Mesendoderm (in vitro differentiated cells): ENCODE results near the gene KCNQ1.

Source experiments
- DNase-seq: peaks from one replicate; pipeline ENCODE4 v3.0.0; 2013
- H2AK5ac ChIP-seq: 2 replicates; pipeline ENCODE4 v1.6.1; 2013; ENCODE audit warnings: low read length, inconsistent platforms
- H2BK120ac ChIP-seq: 2 replicates; pipeline ENCODE4 v1.6.1; 2013; ENCODE audit warnings: low read depth, mild to moderate bottlenecking, low read length, moderate library complexity, mixed read lengths
- H2BK15ac ChIP-seq: replicated peaks from 2 replicates; pipeline ENCODE4 v1.6.1; 2013; ENCODE audit warnings: low read depth, mild to moderate bottlenecking, moderate library complexity
- H2BK5ac ChIP-seq: 2 replicates; pipeline ENCODE4 v1.6.1; 2013; ENCODE audit warnings: low read length, inconsistent platforms
- H3K18ac ChIP-seq: 2 replicates; pipeline ENCODE4 v1.6.1; 2013; ENCODE audit warnings: mild to moderate bottlenecking, low read length, mixed read lengths
- H3K23ac ChIP-seq: one replicate; pipeline ENCODE4 v1.6.1; 2013; ENCODE audit warnings: low read length
- H3K27ac ChIP-seq: 2 replicates; pipeline ENCODE4 v1.5.1; 2013; ENCODE audit warnings: low read depth, mild to moderate bottlenecking, inconsistent platforms, low read length, moderate library complexity
- H3K27me3 ChIP-seq: 2 replicates; pipeline ENCODE4 v1.6.1; 2013; ENCODE audit warnings: low read length, control low read depth, mild to moderate bottlenecking, inconsistent platforms; ENCODE audit not compliant: insufficient read depth, poor library complexity
- H3K36me3 ChIP-seq: 2 replicates; pipeline ENCODE4 v1.6.1; 2013; ENCODE audit warnings: low read length, inconsistent platforms; ENCODE audit not compliant: control insufficient read depth, insufficient read depth
- H3K4ac ChIP-seq: one replicate; pipeline ENCODE4 v1.6.1; 2013; ENCODE audit warnings: low read depth, mild to moderate bottlenecking, low read length, moderate library complexity
- H3K4me1 ChIP-seq: 2 replicates; pipeline ENCODE4 v1.6.1; 2013; ENCODE audit warnings: low read depth, low read length, inconsistent platforms; ENCODE audit not compliant: control insufficient read depth
- H3K4me2 ChIP-seq: 2 replicates; pipeline ENCODE4 v1.6.1; 2013; ENCODE audit warnings: low read length
- H3K4me3 ChIP-seq: 2 replicates; pipeline ENCODE4 v1.5.1; 2013; ENCODE audit warnings: mild to moderate bottlenecking, low read length
- H3K56ac ChIP-seq: one replicate; pipeline ENCODE4 v1.6.1; 2013; ENCODE audit warnings: low read length
- H3K79me1 ChIP-seq: 2 replicates; pipeline ENCODE4 v1.6.1; 2013; ENCODE audit warnings: low read length, inconsistent platforms
- H3K79me2 ChIP-seq: 2 replicates; pipeline ENCODE4 v1.6.1; 2013; ENCODE audit warnings: mild to moderate bottlenecking, low read length; ENCODE audit not compliant: control insufficient read depth, insufficient read depth
- H3K9ac ChIP-seq: 2 replicates; pipeline ENCODE4 v1.6.1; 2013; ENCODE audit warnings: low read length, inconsistent platforms
- H4K5ac ChIP-seq: one replicate; pipeline ENCODE4 v1.6.1; 2013; ENCODE audit warnings: low read length
- H4K8ac ChIP-seq: one replicate; pipeline ENCODE4 v1.6.1; 2013; ENCODE audit warnings: low read depth, mild to moderate bottlenecking, control low read depth, low read length, moderate library complexity
- WGBS: extraction: QIAGEN DNeasy Blood & Tissue Kit; methylation state at CpG from one replicate; pipeline ENCODE4 v1.1.7; 2013; ENCODE audit warnings: low lambda C conversion rate, missing lambda C conversion rate; ENCODE audit not compliant: insufficient coverage; ENCODE audit errors: extremely low coverage; 5-methylcytosine and 5-hydroxymethylcytosine counted together

Gene KCNQ1

DNA sequence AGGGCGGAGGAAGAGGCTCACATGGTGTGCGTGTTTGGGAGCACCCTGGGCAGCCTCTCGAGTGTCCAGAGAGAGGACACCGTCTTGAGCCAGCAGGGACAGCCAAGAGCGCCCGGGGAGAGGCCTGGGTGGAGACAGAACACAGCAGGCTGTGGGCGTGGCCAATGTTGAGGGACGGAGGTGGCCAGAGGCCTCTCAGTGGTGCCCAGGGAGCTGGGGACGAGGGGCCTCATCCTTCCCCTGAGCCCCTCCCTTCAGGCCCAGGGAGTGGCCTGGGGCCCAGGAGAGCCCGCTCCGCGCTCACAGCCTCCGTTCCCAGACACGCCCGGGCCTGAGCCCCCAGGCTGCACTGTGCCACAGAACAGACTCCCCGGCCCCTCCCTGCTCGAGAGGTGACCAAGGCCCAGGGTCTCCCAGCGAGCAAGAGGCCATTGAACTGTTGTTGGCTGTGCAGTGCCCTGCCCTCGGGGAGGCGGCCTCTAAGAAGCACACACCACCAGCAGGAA is 392.3 kb downstream of the KCNQ1 start:
- no peaks in the 10 kb centered on the region for H3K79me1 ChIP-seq
- H3K9ac ChIP-seq = no peak overlapping the region
- H3K4me1 ChIP-seq = no peaks in the 10 kb centered on the region
- no peak overlapping the region for H3K18ac ChIP-seq
- H2BK5ac ChIP-seq = no peak overlapping the region
- H2AK5ac ChIP-seq = no peak overlapping the region
- H3K4ac ChIP-seq = no peak overlapping the region
- H3K4me2 ChIP-seq = no peak overlapping the region
- no peak overlapping the region for H3K56ac ChIP-seq
- WGBS = no CpG with 5 or more reads among the region's 20 CpGs
- no peak overlapping the region for H4K5ac ChIP-seq
- DNase-seq = peak; percentile 52
- no peak overlapping the region for H2BK120ac ChIP-seq
- no peak overlapping the region for H3K4me3 ChIP-seq
- no peak overlapping the region for H3K27ac ChIP-seq
- H3K27me3 ChIP-seq = no peaks in the 10 kb centered on the region
- H3K23ac ChIP-seq = no peak overlapping the region
- H3K79me2 ChIP-seq = no peaks in the 10 kb centered on the region
- no peak overlapping the region for H2BK15ac ChIP-seq
- H3K36me3 ChIP-seq = no peaks in the 10 kb centered on the region
- H4K8ac ChIP-seq = no peak overlapping the region

DNA sequence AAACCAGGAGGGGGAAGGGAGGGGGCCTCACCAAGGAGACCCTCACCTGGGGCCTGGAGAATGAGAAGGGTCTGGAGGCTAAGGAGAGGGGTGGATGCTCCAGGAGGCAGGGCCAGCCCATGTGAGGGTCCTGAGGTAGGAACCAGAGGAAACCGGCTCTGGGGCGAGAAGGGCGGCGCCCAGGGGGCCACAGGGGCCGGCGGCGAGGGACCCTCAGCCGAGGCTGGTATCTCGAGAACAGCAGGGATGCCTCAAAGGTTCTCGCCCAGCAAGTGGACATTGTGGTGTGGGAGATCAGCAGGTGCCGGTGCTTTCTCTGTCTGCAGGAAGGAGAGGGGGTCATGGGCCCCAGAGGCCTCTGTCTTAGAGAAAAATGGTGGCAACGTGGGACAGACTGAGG is 392.8 kb downstream of the KCNQ1 start:
- no CpG with 5 or more reads among the region's 12 CpGs for WGBS
- no peaks in the 10 kb centered on the region for H3K4me1 ChIP-seq

DNA sequence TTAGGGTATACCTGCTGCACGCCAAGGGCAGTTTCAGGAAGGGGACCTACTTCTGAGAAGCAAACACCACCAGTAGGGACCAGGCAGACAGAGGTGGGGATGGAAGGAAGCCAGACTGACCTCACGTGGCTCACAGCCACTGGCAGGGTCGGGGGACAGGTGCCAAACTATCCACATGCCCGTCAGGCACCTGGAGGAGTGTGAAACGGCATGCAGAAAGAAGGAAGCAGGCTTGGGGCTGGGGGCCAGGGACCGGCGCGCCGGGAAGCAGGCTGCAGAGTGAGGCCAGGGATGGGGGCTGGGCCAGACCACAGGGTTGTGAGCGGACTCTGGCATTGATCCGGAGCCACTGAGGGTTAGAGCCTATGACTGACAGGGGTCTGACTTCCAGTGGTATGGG is 393.3 kb downstream of the KCNQ1 start:
- DNase-seq = no peak
- H4K5ac ChIP-seq = no peak overlapping the region
- WGBS = no CpG with 5 or more reads among the region's 11 CpGs
- H3K56ac ChIP-seq = no peak overlapping the region
- no peak overlapping the region for H2BK120ac ChIP-seq
- H3K79me1 ChIP-seq = no peaks in the 10 kb centered on the region
- no peak overlapping the region for H3K27ac ChIP-seq
- H3K23ac ChIP-seq = no peak overlapping the region
- H2BK5ac ChIP-seq = no peak overlapping the region
- no peak overlapping the region for H4K8ac ChIP-seq
- no peak overlapping the region for H2AK5ac ChIP-seq
- H2BK15ac ChIP-seq = no peak overlapping the region
- no peak overlapping the region for H3K18ac ChIP-seq
- no peaks in the 10 kb centered on the region for H3K4me1 ChIP-seq
- no peak overlapping the region for H3K4ac ChIP-seq
- no peaks in the 10 kb centered on the region for H3K27me3 ChIP-seq
- no peak overlapping the region for H3K4me2 ChIP-seq
- no peak overlapping the region for H3K4me3 ChIP-seq
- H3K36me3 ChIP-seq = no peaks in the 10 kb centered on the region
- H3K79me2 ChIP-seq = no peaks in the 10 kb centered on the region
- H3K9ac ChIP-seq = no peak overlapping the region

More for the DNA sequence above, 392.8 kb downstream of the KCNQ1 start:
- Histone ChIP-seq H3K4me2 (no peak overlapping the region), H3K79me1 (no peaks in the 10 kb centered on the region), H3K27ac (no peak overlapping the region), H3K9ac (no peak overlapping the region), H2AK5ac (no peak overlapping the region), H3K4ac (no peak overlapping the region), H4K5ac (no peak overlapping the region), H3K36me3 (no peaks in the 10 kb centered on the region), H3K27me3 (no peaks in the 10 kb centered on the region), H3K23ac (no peak overlapping the region), H2BK5ac (no peak overlapping the region), H3K79me2 (no peaks in the 10 kb centered on the region), H3K4me3 (no peak overlapping the region), H2BK15ac (no peak overlapping the region), H3K56ac (no peak overlapping the region), H4K8ac (no peak overlapping the region), H2BK120ac (no peak overlapping the region), H3K18ac (no peak overlapping the region)
- DNase-seq = no peak

DNA sequence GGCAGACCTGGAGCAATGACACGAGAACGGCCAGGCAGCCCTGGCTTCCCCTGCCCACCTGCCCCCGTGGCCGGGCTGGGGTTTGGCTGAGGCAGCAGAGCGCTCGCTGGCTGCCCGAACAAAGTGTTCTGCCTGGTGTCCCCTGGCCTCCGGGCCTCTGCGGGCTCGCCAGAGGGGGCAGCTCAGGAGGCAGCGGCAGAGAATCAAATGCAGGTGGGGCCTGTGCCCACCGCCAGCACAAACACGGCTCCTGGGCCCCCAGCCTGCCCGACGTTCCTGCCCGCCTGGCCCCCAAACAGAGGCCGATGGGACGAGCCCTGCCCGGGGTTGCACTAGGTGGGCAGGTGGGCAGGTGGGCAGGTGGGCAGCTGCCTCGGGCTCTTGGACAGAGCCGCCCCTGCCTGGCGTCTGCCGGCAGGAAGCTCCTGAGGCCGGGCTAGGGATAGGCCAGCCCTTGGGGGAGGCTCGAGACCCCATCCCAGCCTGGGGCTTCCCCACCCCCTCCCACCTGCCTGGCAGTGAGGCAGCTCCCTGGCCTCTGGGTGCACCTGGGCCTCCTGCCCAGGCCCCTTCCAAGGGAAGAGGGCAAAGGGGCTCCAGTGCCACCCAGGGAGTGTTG is 394.0 kb downstream of the KCNQ1 start:
- H3K4me1 ChIP-seq = no peaks in the 10 kb centered on the region
- no peaks in the 10 kb centered on the region for H3K36me3 ChIP-seq
- no peaks in the 10 kb centered on the region for H3K79me1 ChIP-seq
- H2AK5ac ChIP-seq = no peak overlapping the region
- H3K4ac ChIP-seq = no peak overlapping the region
- H3K79me2 ChIP-seq = no peaks in the 10 kb centered on the region
- no peak overlapping the region for H3K4me2 ChIP-seq
- DNase-seq = no peak
- H4K5ac ChIP-seq = no peak overlapping the region
- H3K27ac ChIP-seq = no peak overlapping the region
- no CpG with 5 or more reads among the region's 25 CpGs for WGBS
- H4K8ac ChIP-seq = no peak overlapping the region
- H3K56ac ChIP-seq = no peak overlapping the region
- no peak overlapping the region for H2BK5ac ChIP-seq
- H3K18ac ChIP-seq = no peak overlapping the region
- H3K23ac ChIP-seq = no peak overlapping the region
- no peaks in the 10 kb centered on the region for H3K27me3 ChIP-seq
- H3K4me3 ChIP-seq = no peak overlapping the region
- H2BK120ac ChIP-seq = no peak overlapping the region
- H2BK15ac ChIP-seq = no peak overlapping the region
- H3K9ac ChIP-seq = no peak overlapping the region

DNA sequence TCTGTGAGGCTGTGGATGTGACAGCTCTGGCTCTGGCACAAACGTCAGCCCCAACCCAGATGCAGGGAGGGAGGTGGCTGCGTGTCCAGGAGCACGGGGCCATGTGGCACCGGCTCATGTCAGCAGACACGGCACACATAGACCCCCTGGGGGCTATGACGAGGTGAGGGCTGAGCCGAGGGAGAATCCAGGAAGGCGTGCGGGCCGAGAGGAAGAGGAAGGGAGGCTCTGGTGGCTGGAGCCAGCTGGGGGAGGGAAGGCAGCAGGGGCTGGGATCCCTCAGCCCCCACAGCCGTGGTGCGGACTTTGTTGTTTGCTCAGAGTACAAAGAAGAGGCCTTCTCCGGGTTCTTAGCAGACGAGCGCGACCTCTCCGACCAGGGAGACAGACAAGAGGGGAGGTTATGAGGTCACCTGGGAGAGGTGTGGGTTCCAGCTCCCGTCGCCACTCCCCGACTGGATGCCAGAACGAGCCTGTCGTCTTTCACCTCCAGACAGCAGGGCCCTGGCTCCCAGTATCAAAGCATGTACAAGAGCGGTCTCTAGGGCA is 394.7 kb downstream of the KCNQ1 start:
- Histone ChIP-seq H3K27me3 (no peaks in the 10 kb centered on the region), H3K4me2 (no peak overlapping the region), H3K18ac (no peak overlapping the region), H3K4me3 (no peak overlapping the region), H2BK5ac (no peak overlapping the region), H3K23ac (no peak overlapping the region), H2BK120ac (no peak overlapping the region), H3K4me1 (no peaks in the 10 kb centered on the region), H3K36me3 (no peaks in the 10 kb centered on the region), H4K8ac (no peak overlapping the region), H3K27ac (no peak overlapping the region), H3K9ac (no peak overlapping the region), H2AK5ac (no peak overlapping the region), H3K79me1 (no peaks in the 10 kb centered on the region), H2BK15ac (no peak overlapping the region), H3K56ac (no peak overlapping the region), H3K4ac (no peak overlapping the region), H3K79me2 (no peaks in the 10 kb centered on the region), H4K5ac (no peak overlapping the region)
- no peak for DNase-seq
- WGBS = no CpG with 5 or more reads among the region's 23 CpGs
